ENCODE results near the gene HNRNPH2.

DNA sequence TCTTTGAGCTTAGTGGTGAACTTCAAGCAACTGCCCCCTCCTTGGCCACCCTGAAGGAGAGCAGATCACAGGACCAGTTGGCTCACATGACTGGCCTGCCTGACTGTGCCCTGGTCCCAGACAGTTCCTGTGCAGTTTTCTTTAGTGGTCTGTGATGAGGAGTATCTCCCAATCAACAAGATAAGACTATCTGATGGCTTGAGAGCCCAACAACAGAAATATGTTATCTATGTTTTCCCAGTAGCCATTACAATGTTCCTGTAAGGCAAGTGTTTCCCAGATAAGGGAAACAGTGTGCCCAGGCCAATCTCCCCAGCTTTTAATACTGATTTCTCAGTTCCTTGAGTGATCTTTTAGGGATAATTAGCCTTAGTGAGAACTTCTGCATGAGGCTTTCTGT is 45.3 kb upstream of the HNRNPH2 start:
- TF ChIP-seq POLR2A (IDR thresholded peaks at IDR 0.05; ENCODE audit: borderline replicate concordance, extremely low read depth, insufficient read depth, insufficient read length) (no peak), EZH2 (IDR thresholded peaks at IDR 0.05) (no peak), CEBPB (IDR thresholded peaks at IDR 0.05; ENCODE audit: low read depth) (no peak), ELF1 (IDR thresholded peaks at IDR 0.05; ENCODE audit: borderline replicate concordance, low read depth) (no peak), POLR2AphosphoS5 (IDR thresholded peaks at IDR 0.05; ENCODE audit: low read depth, low read length) (no peak), EGR1 (IDR thresholded peaks at IDR 0.05; ENCODE audit: low read depth) (no peak), FOSL1 (IDR thresholded peaks at IDR 0.05; ENCODE audit: low read depth) (no peak), YY1 (IDR thresholded peaks at IDR 0.05; ENCODE audit: extremely low read depth, insufficient replicate concordance, low read depth, low read length) (no peak), ZNF274 (IDR thresholded peaks at IDR 0.05; ENCODE audit: low read depth, low read length) (no peak), SP1 (IDR thresholded peaks at IDR 0.05; ENCODE audit: low read depth) (no peak), RAD21 (IDR thresholded peaks at IDR 0.05; ENCODE audit: low read depth) (no peak)
- TF ChIP-seq, protein P1, sequence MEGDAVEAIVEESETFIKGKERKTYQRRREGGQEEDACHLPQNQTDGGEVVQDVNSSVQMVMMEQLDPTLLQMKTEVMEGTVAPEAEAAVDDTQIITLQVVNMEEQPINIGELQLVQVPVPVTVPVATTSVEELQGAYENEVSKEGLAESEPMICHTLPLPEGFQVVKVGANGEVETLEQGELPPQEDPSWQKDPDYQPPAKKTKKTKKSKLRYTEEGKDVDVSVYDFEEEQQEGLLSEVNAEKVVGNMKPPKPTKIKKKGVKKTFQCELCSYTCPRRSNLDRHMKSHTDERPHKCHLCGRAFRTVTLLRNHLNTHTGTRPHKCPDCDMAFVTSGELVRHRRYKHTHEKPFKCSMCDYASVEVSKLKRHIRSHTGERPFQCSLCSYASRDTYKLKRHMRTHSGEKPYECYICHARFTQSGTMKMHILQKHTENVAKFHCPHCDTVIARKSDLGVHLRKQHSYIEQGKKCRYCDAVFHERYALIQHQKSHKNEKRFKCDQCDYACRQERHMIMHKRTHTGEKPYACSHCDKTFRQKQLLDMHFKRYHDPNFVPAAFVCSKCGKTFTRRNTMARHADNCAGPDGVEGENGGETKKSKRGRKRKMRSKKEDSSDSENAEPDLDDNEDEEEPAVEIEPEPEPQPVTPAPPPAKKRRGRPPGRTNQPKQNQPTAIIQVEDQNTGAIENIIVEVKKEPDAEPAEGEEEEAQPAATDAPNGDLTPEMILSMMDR (IDR thresholded peaks at IDR 0.05 in 2 of 3, conservative IDR thresholded peaks at IDR 0.05 in 1 of 3; ENCODE audit: borderline replicate concordance in 1 of 3, insufficient read depth in 1 of 3, low read depth in 2 of 3, low read length in 2 of 3): no peak
- TF ChIP-seq, protein P2, sequence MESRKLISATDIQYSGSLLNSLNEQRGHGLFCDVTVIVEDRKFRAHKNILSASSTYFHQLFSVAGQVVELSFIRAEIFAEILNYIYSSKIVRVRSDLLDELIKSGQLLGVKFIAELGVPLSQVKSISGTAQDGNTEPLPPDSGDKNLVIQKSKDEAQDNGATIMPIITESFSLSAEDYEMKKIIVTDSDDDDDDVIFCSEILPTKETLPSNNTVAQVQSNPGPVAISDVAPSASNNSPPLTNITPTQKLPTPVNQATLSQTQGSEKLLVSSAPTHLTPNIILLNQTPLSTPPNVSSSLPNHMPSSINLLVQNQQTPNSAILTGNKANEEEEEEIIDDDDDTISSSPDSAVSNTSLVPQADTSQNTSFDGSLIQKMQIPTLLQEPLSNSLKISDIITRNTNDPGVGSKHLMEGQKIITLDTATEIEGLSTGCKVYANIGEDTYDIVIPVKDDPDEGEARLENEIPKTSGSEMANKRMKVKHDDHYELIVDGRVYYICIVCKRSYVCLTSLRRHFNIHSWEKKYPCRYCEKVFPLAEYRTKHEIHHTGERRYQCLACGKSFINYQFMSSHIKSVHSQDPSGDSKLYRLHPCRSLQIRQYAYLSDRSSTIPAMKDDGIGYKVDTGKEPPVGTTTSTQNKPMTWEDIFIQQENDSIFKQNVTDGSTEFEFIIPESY (IDR thresholded peaks at IDR 0.05; ENCODE audit: extremely low read depth, insufficient replicate concordance, low read length): no peak
- TF ChIP-seq, protein P3, sequence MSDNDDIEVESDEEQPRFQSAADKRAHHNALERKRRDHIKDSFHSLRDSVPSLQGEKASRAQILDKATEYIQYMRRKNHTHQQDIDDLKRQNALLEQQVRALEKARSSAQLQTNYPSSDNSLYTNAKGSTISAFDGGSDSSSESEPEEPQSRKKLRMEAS (IDR thresholded peaks at IDR 0.05): no peak

All from HCT116 (cell line).